ENCODE results near the gene PDHX. TPM values are rescaled to one million over a fixed set of nuclear protein-coding genes. Genes with fewer than 3 reads are reported as not detected.
"Not testable (repeated sequence)": the region's sequence is repeated elsewhere in the genome, so short reads cannot be mapped to it uniquely, and the experiment has no call there.

The PDHX gene
- polyA plus RNA-seq, 3 donors: 9.3 to 19.5 (median 17.5) TPM

DNA sequence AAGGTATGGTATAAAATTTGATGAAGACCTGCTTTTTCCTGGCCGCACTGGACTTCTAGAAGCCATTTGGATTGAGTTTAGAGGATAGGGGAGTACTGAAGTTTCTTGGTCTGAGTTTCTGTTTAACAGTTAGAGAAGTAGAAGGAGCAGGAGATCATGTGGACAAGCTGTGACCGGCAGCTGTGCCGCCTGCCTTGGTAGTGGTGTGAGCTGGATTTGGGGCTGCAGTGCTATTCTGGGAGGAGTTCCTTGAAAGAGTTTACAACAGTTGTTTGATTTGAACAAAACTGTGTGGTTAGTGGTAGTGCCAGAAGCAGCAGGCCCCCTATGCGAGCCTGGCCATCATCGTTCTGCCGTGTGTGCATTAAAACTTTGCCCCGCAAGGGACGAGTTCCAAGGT, 105.2 kb downstream of the PDHX start:
- WGBS (ENCODE audit: insufficient coverage): 100% methylated on average over 8 of the region's 8 CpGs
- H3K4me1 Mint-ChIP-seq: peaks cover 7% of the 10 kb centered on the region
- H3K4me3 Mint-ChIP-seq: no peak overlapping the region
- H3K9me3 ChIP-seq (replicated peaks in 1 of 2; ENCODE audit: control insufficient read depth in 1 of 2, insufficient read depth in 1 of 2, low read length in 2 of 2): peaks cover 0 to 6% of the 10 kb centered on the region in 2 donors
- H3K36me3 ChIP-seq (replicated peaks in 1 of 2; ENCODE audit: control insufficient read depth in 1 of 2, insufficient read depth in 2 of 2, low read length in 2 of 2): no peaks in the 10 kb centered on the region
- H3K27me3 Mint-ChIP-seq (ENCODE audit: low read depth in 3 of 3): peaks cover 0 to 2% (median 2%) of the 10 kb centered on the region in 3 donors
- no peak overlapping the region for H3K27ac Mint-ChIP-seq
- H2AFZ ChIP-seq (ENCODE audit: insufficient read depth, low read depth, low read length, poor library complexity, severe bottlenecking): no peak overlapping the region
- H3K27me3 ChIP-seq (ENCODE audit: control insufficient read depth in 2 of 2, insufficient read depth in 2 of 2, low read length in 2 of 2): no peaks in the 10 kb centered on the region
- peaks cover 6 to 23% (median 14%) of the 10 kb centered on the region in 7 donors for H3K9me3 Mint-ChIP-seq
- H3K4me2 ChIP-seq (replicated peaks; ENCODE audit: extremely low read depth, low read length, poor library complexity, severe bottlenecking): no peak overlapping the region
- H3K36me3 Mint-ChIP-seq: peaks cover 0 to 6% of the 10 kb centered on the region in 2 donors
- no peak overlapping the region for H3K27ac ChIP-seq (ENCODE audit: low read depth in 1 of 2, low read length in 2 of 2)
- DNase-seq: no peak
- TF ChIP-seq, protein P1, sequence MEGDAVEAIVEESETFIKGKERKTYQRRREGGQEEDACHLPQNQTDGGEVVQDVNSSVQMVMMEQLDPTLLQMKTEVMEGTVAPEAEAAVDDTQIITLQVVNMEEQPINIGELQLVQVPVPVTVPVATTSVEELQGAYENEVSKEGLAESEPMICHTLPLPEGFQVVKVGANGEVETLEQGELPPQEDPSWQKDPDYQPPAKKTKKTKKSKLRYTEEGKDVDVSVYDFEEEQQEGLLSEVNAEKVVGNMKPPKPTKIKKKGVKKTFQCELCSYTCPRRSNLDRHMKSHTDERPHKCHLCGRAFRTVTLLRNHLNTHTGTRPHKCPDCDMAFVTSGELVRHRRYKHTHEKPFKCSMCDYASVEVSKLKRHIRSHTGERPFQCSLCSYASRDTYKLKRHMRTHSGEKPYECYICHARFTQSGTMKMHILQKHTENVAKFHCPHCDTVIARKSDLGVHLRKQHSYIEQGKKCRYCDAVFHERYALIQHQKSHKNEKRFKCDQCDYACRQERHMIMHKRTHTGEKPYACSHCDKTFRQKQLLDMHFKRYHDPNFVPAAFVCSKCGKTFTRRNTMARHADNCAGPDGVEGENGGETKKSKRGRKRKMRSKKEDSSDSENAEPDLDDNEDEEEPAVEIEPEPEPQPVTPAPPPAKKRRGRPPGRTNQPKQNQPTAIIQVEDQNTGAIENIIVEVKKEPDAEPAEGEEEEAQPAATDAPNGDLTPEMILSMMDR (IDR thresholded peaks at IDR 0.05): no peak
- H4K20me1 ChIP-seq (ENCODE audit: insufficient read depth, low read length): no peaks in the 10 kb centered on the region
- intact Hi-C loops (cut with micrococcal nuclease): no loop called here
- no peak overlapping the region for H3K4me3 ChIP-seq (replicated peaks in 1 of 3; ENCODE audit: low read depth in 2 of 3, low read length in 3 of 3)
- peaks cover 0 to 3% of the 10 kb centered on the region in 2 donors for H3K4me1 ChIP-seq (ENCODE audit: control insufficient read depth in 1 of 2, insufficient read depth in 2 of 2, low read length in 2 of 2)
- H3K9ac ChIP-seq (ENCODE audit: insufficient read depth, low read length, poor library complexity, severe bottlenecking): no peak overlapping the region
- H3K79me2 ChIP-seq (ENCODE audit: insufficient read depth, low read length): no peaks in the 10 kb centered on the region

DNA sequence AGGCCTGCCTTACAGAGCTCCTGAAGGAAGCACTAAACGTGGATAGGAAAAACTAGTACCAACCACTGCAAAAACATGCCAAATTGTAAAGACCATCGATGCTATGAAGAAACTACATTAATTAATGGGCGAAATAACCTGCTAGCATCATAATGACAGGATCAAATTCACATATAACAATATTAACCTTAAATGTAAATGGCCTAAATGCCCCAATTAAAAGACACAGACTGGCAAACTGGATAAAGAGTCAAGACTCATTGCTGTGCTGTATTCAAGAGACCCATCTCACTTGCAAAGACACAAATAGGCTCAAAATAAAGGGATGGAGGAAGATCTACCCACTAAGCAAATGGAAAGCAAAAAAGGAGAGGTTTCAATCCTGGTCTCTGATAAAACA, 107.5 kb downstream of the PDHX start:
- peaks cover 6 to 25% (median 14%) of the 10 kb centered on the region in 7 donors for H3K9me3 Mint-ChIP-seq
- DNase-seq: not testable (repeated sequence)

DNA sequence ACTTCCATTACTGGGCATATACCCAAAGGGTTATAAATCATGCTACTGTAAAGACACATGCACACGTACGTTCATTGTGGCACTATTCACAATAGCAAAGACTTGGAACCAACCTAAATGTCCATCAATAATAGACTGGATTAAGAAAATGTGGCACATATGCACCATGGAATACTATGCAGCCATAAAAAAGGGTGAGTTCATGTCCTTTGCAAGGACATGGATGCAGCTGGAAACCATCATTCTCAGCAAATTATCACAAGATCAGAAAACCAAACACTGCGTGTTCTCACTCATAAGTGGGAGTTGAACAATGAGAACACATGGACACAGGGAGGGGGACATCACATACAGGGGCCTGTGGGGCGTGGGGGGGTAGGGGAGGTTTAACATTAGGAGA, 111.6 kb downstream of the PDHX start:
- H3K27ac ChIP-seq (ENCODE audit: low read depth in 1 of 2, low read length in 2 of 2); H3K27me3 ChIP-seq (ENCODE audit: control insufficient read depth in 2 of 2, insufficient read depth in 2 of 2, low read length in 2 of 2); H3K4me3 ChIP-seq (replicated peaks in 1 of 3; ENCODE audit: low read depth in 2 of 3, low read length in 3 of 3); H3K36me3 ChIP-seq (replicated peaks in 1 of 2; ENCODE audit: control insufficient read depth in 1 of 2, insufficient read depth in 2 of 2, low read length in 2 of 2); DNase-seq; H3K27ac Mint-ChIP-seq; intact Hi-C loops (cut with micrococcal nuclease); H4K20me1 ChIP-seq (ENCODE audit: insufficient read depth, low read length); H3K27me3 Mint-ChIP-seq (ENCODE audit: low read depth in 3 of 3); H3K79me2 ChIP-seq (ENCODE audit: insufficient read depth, low read length); H2AFZ ChIP-seq (ENCODE audit: insufficient read depth, low read depth, low read length, poor library complexity, severe bottlenecking); H3K9ac ChIP-seq (ENCODE audit: insufficient read depth, low read length, poor library complexity, severe bottlenecking); H3K4me3 Mint-ChIP-seq; H3K4me2 ChIP-seq (replicated peaks; ENCODE audit: extremely low read depth, low read length, poor library complexity, severe bottlenecking); H3K9me3 ChIP-seq (replicated peaks in 1 of 2; ENCODE audit: control insufficient read depth in 1 of 2, insufficient read depth in 1 of 2, low read length in 2 of 2): not testable (repeated sequence)
- no CpG with 5 or more reads among the region's 4 CpGs for WGBS (ENCODE audit: insufficient coverage)
- H3K4me1 ChIP-seq (ENCODE audit: control insufficient read depth in 1 of 2, insufficient read depth in 2 of 2, low read length in 2 of 2): peaks cover 25 to 27% of the 10 kb centered on the region in 2 donors
- peaks cover 5 to 22% (median 14%) of the 10 kb centered on the region in 7 donors for H3K9me3 Mint-ChIP-seq
- peaks cover 4 to 17% of the 10 kb centered on the region in 2 donors for H3K36me3 Mint-ChIP-seq
- peaks cover 42% of the 10 kb centered on the region for H3K4me1 Mint-ChIP-seq

More for the DNA sequence above, 107.5 kb downstream of the PDHX start:
- H3K4me1 ChIP-seq (ENCODE audit: control insufficient read depth in 1 of 2, insufficient read depth in 2 of 2, low read length in 2 of 2); H2AFZ ChIP-seq (ENCODE audit: insufficient read depth, low read depth, low read length, poor library complexity, severe bottlenecking); H3K9me3 ChIP-seq (replicated peaks in 1 of 2; ENCODE audit: control insufficient read depth in 1 of 2, insufficient read depth in 1 of 2, low read length in 2 of 2); H4K20me1 ChIP-seq (ENCODE audit: insufficient read depth, low read length); H3K79me2 ChIP-seq (ENCODE audit: insufficient read depth, low read length); H3K36me3 Mint-ChIP-seq; H3K4me2 ChIP-seq (replicated peaks; ENCODE audit: extremely low read depth, low read length, poor library complexity, severe bottlenecking); H3K9ac ChIP-seq (ENCODE audit: insufficient read depth, low read length, poor library complexity, severe bottlenecking); H3K27ac ChIP-seq (ENCODE audit: low read depth in 1 of 2, low read length in 2 of 2); H3K4me3 Mint-ChIP-seq; H3K4me3 ChIP-seq (replicated peaks in 1 of 3; ENCODE audit: low read depth in 2 of 3, low read length in 3 of 3); intact Hi-C loops (cut with micrococcal nuclease); H3K27me3 Mint-ChIP-seq (ENCODE audit: low read depth in 3 of 3); H3K27me3 ChIP-seq (ENCODE audit: control insufficient read depth in 2 of 2, insufficient read depth in 2 of 2, low read length in 2 of 2); H3K36me3 ChIP-seq (replicated peaks in 1 of 2; ENCODE audit: control insufficient read depth in 1 of 2, insufficient read depth in 2 of 2, low read length in 2 of 2): not testable (repeated sequence)
- WGBS (ENCODE audit: insufficient coverage): 96% methylated on average over 3 of the region's 3 CpGs
- Mint-ChIP-seq H3K4me1 (peaks cover 15% of the 10 kb centered on the region), H3K27ac (peak overlapping the region in 1 of 7 donors; percentile 13)
